ENCODE data around the gene MAPK9.

The MAPK9 gene

DNA sequence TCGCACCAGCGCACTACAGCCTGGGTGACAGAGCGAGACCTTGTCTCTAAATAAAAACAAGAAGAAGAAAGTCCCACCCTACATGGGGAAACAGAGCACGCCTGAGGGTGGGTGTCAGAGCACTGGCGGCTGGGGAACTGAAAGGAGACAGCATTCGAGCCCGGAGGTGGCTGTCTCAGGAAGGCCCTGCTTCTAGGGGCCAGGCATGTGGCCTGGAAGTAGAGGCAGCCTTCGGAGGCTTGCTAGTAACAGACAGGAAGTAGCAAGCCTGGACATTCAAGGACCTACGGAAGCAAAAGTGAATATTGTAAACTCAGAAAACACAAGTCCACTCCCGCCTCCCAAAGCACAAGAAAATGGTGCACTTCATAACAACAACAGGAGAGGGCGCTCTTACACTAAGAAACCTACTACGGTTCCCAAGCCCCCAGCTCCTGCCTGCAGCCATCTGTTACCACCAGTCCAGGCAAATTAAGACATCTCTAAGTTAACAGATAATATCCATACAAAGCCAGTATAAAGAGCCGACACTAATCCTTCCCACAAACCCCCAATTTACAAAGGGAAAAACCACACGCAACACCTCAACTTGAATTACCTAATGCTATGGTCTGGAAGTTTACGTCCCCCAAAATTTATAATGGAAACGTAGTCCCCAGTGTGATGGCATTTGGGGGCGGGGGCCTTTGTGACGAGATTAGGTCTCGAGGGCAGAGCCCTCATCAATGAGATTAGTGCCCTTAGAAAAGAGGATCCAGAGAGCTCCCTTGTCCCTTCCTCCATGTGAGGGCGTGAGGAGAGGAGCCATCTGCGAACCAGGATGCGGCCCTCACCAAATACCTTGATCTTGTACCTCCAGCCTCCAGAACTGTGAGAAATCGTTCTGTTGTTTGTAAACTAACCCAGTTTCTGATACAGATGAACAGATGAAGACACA, 90.6 kb downstream of the MAPK9 start:
- DNase-seq = no peak

DNA sequence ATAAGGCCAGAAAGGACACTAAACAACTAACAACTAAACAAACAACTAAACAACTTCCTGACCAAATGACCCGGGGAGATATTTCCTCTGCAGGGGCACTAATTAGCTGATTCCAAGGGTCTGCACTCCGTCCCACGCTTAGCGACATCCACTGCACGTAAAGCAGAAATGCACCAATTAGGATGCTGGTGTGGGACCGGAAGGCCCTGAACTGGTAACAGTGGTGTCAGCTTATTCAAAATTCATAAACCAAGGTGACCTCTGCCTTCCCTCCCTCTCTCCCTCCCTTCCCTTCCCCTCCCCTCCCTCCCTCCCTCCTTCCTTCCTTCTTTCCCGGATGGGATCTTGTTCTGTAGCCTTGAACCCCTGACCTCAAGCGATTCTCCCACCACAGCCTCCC, 92.5 kb downstream of the MAPK9 start:
- DNase-seq = no peak

DNA sequence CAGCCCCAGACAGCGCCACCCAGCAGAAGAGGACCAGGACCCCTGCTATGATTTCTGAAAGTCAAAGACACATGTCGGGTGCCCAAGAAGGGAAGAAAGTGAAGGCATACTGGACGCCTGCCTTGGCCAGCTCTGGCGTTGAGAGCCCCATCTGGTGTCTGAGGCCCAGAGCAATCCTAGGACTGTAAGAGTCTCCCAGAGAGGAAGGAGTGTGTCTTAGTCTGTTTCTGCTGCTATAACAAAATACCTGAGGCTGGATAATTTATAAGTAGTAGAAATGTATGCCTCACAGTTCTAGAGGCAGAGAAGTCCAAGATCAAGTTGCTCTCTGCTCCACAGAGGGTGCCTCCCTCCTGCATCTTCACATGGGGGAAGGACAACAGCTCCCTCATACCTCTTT, 93.7 kb downstream of the MAPK9 start:
- no peak for DNase-seq

DNA sequence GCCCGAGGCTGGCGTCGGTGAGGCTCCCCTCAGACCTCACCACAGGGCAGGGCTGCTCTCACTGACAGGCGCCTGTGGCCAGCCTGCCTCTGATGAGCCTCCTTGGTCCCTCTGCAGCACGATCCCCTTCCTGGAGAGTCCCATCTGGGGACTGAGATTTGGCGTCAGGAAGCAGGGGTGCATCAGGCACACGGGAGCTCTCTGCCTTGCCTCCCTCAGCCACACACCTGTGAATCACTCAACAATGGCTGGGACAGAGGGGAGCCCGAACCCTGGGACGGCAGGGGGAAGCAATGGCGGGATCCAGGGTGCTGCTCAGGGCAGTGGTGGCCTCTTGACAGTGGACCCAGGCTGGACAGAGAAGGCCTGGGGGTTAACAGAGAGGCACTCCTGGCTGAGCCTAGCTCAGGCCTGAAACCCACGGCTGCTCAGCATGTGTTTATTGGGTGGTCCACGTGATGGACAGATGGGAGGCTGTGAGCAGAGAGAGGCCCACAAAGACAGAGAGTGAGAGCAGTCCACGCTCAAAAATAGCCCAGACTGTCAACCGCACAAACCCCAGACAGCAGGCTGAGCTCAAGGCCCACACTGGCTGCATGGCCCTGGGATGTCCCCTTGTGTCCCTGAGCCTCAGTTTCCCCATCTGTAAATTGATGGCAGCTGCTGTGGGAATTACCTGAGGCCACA, 94.7 kb downstream of the MAPK9 start:
- no peak for DNase-seq

DNA sequence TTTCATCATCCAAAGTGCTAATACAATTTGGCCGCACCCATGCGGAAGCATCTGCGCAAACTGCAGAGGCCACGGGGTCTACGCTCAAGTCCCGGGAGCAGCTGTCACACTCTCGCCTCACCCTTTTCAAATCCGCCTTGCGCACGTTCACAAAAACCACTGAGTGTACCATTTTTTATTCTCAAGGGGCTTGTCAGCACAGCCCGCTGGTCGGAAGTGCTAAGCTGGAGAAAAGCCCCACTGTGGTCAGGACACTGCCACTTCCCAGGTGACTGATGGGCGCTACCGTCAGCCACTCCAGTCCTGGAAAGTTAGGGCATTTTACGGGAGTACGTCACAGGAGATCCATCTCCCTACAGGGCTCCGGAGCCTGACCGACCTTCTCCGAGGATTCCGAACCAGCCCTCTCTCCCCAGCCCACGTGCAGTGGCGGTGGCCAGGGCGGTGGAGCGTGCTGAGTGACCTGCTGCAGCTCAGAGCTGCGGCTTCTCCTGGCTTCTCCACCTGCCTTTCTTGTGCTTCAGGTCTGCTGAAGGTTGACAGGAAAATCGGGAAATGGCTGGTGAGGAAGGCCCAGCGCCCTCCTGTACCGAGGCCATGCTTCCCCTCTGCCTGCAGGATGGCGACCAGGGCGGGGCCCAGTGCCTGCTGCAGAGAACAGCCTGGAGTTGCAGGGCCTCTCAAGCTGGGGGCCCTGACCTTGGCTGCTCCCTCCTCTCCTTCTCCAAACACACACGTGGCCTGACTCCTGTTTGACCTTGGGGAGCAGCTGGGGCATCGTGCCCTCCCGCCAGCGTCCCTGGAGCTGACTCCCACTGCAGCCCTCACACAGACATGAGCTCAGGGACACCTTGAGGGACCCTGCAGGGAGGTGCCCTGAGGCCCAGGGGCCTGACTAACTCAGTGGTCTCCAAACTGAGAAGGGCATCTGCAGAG, 97.2 kb downstream of the MAPK9 start:
- DNase-seq = no peak

DNA sequence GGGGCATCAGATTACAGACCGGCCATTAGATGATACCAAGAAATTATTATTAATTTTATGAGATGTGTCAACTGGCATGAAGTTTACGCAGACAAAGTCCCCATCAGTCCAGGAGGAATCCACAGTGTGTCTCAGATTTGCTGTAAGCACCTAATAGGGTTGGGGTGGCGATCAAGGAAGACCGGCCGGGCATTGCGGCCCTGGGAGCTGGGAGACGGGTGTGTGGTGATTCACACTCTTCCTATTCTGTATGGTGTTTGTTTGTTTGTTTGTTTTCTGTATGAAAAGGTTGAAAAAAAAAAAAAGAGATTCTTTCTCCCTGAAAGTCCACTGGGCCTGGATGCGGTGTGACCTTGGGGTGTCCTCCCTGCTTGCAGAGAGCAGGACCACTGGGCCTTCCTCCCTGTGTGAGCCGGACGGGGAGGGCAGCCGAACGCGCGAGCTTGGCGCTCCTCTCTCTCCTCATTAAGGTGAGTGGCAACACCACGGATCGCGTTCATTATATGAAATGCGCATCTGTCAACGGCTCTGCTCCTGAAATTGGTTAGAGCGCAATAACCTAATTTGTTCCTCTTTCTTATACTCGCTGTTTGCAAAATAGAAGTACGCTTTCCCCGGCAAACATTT, 98.0 kb downstream of the MAPK9 start:
- no peak for DNase-seq

DNA sequence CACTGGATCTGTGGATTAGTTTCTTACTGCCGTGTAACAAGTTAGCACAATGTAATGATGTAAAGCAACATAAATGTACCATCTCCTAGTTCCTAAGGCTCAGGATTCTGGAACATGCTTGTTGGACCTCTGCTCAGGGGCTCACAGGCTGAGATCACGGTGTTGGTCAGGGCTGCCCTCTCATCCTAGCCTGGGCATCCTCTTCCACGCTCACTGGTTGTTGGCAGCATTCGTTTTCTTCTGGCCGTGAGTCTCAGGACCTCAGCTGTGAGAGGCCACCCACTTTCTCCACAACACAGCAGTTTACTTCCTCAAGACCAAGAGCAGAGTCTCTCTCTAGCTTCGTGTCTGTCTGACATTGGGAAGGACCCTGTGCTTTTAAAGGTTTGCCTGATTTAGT, 100.2 kb downstream of the MAPK9 start:
- DNase-seq = no peak

DNA sequence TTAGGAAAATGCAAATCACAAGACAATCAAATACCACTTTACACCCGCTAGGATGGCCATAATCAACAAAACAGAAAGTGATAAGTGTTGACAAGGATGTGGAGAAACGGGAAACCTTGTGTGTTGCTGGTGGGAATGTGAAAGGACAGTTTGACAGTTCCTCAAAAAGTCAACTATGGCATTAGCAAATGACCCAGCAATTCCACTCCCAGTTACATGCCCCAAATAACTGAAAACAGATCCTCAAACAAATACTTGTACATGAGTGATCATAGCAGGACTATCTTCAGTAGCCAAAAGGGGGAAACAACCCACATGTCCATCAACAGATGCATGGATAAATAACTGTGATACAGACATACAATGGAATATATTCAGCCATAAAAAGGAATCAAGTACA, 104.1 kb downstream of the MAPK9 start:
- no peak for DNase-seq
